ENCODE data around the gene RAB3IL1.

RAB3IL1 gene

GRCh38 chr11:61952882-61953281 is 35.5 kb upstream of the RAB3IL1 start:
- DNase-seq, result no peak

- DNase-seq, result no peak
Observed at GRCh38 chr11:61951484-61952135, 34.2 kb upstream of the RAB3IL1 start.

GRCh38 chr11:61950035-61950547 is 32.7 kb upstream of the RAB3IL1 start, which contains the start of gene BEST1:
Gene BEST1, plus strand, starts transcription at chr11:61950351. Its CDS starts 1,456 bp downstream, at chr11:61951807.
- DNase-seq, result no peak

- DNase-seq, result peak; percentile 74
Observed at GRCh38 chr11:61949169-61950034, 32.0 kb upstream of the RAB3IL1 start.

GRCh38 chr11:61948505-61948904 is 31.1 kb upstream of the RAB3IL1 start:
- no peak for DNase-seq

- DNase-seq, result peak; percentile 72
Observed at GRCh38 chr11:61947486-61948210, 30.3 kb upstream of the RAB3IL1 start.

GRCh38 chr11:61946894-61947293 is 29.5 kb upstream of the RAB3IL1 start:
- DNase-seq, result no peak

- DNase-seq, result no peak
Observed at GRCh38 chr11:61945191-61945590, 27.8 kb upstream of the RAB3IL1 start.

GRCh38 chr11:61940466-61940865 is 23.1 kb upstream of the RAB3IL1 start:
- no peak for DNase-seq

GRCh38 chr11:61935861-61936260 is 18.5 kb upstream of the RAB3IL1 start:
- DNase-seq, result no peak

GRCh38 chr11:61930933-61931332 is 13.6 kb upstream of the RAB3IL1 start:
- no peak for DNase-seq

- no peak for DNase-seq
Observed at GRCh38 chr11:61928606-61929005, 11.2 kb upstream of the RAB3IL1 start.

- DNase-seq, result no peak
Observed at GRCh38 chr11:61927501-61927900, 10.1 kb upstream of the RAB3IL1 start.

GRCh38 chr11:61926235-61926634 is 8.9 kb upstream of the RAB3IL1 start:
- no peak for DNase-seq

- DNase-seq, result no peak
Observed at GRCh38 chr11:61925736-61926135, 8.4 kb upstream of the RAB3IL1 start.

- no peak for DNase-seq
Observed at GRCh38 chr11:61924064-61924455, 6.7 kb upstream of the RAB3IL1 start.

- no peak for DNase-seq
Observed at GRCh38 chr11:61923166-61924063, 6.0 kb upstream of the RAB3IL1 start.

- no peak for DNase-seq
Observed at GRCh38 chr11:61922539-61922938, 5.2 kb upstream of the RAB3IL1 start.

GRCh38 chr11:61921446-61921845 is 4.1 kb upstream of the RAB3IL1 start:
- DNase-seq, result no peak

GRCh38 chr11:61919705-61920631 is 2.6 kb upstream of the RAB3IL1 start:
- DNase-seq, result no peak
